Fibroblast of villous mesenchyme (primary cell): Measurements from ENCODE around the gene CCL15. TPM values are rescaled to one million over a fixed set of nuclear protein-coding genes. Genes with fewer than 3 reads are reported as not detected.

Experiments used
- DNase-seq: peaks from one replicate; pipeline ENCODE4 v3.0.0-alpha.2; 2010; ENCODE audit warnings: low read depth
- H3K4me3 ChIP-seq: 2 replicates; pipeline ENCODE4 v1.5.1; 2011; ENCODE audit warnings: low read depth, mild to moderate bottlenecking, low read length
- total RNA-seq: library from RNA; depleted of rRNA; stranded (reverse); fragments of >200 nt; gene quantifications from 2 replicates; pipeline ENCODE4 v1.2.3, GENCODE V29; 2012
- TF ChIP-seq, protein P1 (sequence below): IDR thresholded peaks from 2 replicates; pipeline ENCODE4 v1.5.1; 2012; ENCODE audit warnings: low read depth, mild to moderate bottlenecking, low read length; ENCODE audit not compliant: insufficient read depth

CCL15 gene
- total RNA-seq, 1 donor = not detected

DNA sequence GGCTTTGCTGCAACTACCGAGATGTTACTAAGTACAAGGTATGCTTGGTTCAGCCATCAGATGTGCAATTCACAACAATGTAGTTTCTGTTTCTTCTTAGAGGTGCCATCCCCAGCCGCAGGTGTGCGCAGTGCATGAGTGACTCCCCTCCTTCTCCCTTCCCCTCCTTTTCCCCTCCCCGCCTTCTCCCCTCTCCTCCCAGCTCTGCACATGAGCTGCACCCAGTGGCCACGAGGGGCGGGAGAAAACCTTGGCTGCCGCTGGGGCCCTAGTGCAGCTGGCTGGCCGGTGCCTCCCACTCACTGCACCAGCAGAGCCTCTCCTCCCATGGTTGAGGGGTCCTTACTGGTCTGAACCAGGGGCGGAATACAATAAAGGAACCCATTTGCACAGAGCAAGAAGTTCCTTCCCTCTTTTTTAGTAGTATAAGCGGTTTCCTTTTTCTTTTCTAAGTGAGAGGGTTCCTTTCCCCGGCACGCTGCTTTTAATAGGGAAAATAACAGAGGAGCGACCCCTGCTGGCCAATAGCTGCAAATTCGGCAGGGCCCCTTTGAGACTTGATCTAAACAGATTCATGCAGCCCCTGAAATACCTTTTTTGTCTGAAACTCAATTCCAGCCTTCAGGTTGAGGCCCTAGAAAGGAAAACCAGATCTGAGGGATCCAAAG is 7.8 kb upstream of the CCL15 start:
- DNase-seq = peak; percentile 22
- TF ChIP-seq, protein P1, sequence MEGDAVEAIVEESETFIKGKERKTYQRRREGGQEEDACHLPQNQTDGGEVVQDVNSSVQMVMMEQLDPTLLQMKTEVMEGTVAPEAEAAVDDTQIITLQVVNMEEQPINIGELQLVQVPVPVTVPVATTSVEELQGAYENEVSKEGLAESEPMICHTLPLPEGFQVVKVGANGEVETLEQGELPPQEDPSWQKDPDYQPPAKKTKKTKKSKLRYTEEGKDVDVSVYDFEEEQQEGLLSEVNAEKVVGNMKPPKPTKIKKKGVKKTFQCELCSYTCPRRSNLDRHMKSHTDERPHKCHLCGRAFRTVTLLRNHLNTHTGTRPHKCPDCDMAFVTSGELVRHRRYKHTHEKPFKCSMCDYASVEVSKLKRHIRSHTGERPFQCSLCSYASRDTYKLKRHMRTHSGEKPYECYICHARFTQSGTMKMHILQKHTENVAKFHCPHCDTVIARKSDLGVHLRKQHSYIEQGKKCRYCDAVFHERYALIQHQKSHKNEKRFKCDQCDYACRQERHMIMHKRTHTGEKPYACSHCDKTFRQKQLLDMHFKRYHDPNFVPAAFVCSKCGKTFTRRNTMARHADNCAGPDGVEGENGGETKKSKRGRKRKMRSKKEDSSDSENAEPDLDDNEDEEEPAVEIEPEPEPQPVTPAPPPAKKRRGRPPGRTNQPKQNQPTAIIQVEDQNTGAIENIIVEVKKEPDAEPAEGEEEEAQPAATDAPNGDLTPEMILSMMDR = peak; percentile 60

DNA sequence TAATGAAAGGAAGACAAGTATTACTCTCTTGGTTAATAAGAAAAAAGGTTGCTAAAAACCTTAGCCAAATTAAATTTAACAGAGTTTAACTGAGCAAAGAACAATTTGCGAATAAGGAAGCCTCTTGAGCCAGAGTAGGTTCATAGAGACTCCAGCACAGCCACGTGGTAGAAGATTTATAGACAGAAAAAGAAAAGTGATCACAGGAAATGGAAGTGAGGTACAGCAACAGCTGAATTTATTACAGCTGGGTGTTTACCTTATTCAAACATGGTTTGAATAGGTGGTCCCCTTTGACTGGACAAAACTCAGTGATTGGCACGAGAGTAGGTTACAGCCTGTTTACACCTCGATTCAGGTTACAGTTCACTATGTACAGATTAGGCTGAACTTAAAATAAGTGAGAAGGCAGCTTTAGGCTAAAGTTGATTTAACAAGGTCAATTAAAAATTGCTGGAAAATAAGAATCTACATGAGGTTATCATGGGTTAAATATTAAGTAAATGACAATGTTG is 3.3 kb upstream of the CCL15 start:
- no peak overlapping the region for H3K4me3 ChIP-seq
- TF ChIP-seq, protein P1 = no peak
- no peak for DNase-seq

More for the DNA sequence above, 7.8 kb upstream of the CCL15 start:
- no peak overlapping the region for H3K4me3 ChIP-seq

DNA sequence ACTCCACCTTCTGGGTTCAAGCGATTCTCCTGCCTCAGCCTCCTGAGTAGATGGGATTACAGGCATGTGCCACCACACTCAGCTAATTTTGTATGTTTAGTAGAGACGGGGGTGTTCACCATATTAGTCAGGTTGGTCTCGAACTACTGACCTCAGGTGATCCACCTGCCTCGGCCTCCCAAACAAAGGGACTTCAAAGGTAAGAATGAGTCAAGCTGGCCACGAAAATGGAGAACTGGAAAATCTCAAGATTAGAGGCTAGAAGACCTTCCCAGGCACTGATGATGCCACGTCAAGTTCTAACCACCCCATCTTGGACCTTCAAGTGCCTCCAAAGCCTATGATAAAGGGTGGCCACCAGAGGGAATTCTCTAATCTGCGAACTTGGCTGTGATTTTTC is 1.3 kb upstream of the CCL15 start:
- H3K4me3 ChIP-seq = no peak overlapping the region
- TF ChIP-seq, protein P1 = no peak
- DNase-seq = no peak

DNA sequence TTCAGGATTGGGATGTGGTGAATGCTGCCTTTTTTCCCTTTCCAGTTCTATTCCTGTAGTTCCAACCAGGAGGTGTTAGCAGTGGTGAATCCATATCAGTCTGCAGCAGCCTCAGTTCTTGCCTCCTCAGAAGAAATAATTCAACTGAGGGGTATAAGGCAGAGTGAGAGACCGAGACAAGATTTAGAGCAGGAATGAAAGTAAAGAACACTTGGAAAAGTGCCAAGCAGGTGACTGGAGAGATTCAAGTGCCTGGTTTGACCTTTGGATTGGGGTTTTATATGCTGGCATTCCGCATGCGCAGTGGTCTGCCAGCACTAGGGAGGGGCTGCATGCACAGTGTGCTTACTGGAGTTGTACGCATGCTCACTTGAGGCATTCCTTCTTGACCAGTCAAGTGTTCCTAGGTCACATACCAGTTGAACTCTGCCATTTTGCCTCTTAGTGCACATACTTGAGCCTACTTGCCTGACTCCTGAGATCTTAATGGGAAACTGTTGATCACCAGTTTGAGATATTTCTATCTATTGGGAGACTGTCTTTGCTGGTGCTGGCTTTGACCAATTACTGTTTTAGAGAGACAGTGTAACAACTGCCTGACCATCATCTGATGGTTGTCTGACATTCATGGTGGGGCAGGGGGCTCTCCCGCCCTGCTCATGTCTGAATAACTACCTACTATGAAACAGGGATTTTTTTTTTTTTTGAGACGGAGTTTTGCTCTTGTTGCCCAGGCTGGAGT is 680 bp upstream of the CCL15 start:
- no peak for DNase-seq
- H3K4me3 ChIP-seq = no peak overlapping the region
- TF ChIP-seq, protein P1 = no peak

DNA sequence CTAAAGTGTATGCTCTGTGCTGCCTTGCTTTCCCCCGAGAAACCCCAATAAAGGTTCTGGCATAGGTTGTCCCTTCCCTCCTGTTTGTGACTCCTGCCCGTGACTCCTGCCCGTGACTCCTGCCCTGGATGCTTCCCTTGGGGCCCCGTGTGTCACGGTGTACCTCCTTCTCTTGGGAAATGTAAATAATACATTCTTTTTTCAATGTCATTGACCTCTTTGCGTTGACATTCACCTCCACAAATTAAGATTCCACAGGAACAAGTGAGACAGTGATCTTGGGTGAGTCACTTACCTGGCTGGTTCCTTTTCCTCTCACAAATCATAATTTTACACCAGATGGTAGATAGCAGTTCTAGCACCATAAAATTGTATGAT is 632 bp downstream of the CCL15 start:
- no peak overlapping the region for H3K4me3 ChIP-seq
- no peak for DNase-seq
- TF ChIP-seq, protein P1 = no peak

DNA sequence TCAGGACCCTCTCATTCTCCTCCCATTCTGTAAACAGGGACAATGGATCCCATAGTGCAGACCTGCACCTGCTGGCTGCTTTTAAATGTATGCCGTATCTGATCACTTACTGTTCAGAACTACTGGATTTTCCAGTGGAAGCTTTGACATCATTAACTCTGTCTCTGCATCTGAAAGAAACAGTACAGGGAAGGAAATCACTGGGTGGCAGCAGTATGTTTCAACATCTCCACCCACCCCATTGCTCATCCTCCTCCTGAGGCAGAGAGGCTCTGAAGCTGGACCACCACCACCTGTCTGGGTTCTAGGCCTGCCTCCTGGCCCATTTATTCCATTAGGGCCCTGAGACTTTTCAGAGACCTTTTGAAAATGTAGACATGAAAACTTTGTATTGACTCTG is 2.6 kb downstream of the CCL15 start:
- DNase-seq = no peak
- TF ChIP-seq, protein P1 = no peak
- no peak overlapping the region for H3K4me3 ChIP-seq
